K562 treated with DMSO at 1 percent for 4 hours (cell line): ENCODE measurements around the gene ANAPC5. TPM values are rescaled to one million over a fixed set of nuclear protein-coding genes. Genes with fewer than 3 reads are reported as not detected.

Experiments used
- total RNA-seq: library from RNA; unstranded; fragments of 300-600 nt; gene quantifications from 2 replicates; pipeline ENCODE4 v1.2.3, GENCODE V29; 2022; ENCODE audit not compliant: insufficient read depth

ANAPC5 gene
- total RNA-seq, result 110 and 132 TPM in 2 replicates

GRCh38 chr12:121351820-121352681 lies at the start of gene ANAPC5:
Gene ANAPC5 (minus strand): TSS chr12:121352411. CDS start chr12:121352340, 71 bp downstream.

DNA sequence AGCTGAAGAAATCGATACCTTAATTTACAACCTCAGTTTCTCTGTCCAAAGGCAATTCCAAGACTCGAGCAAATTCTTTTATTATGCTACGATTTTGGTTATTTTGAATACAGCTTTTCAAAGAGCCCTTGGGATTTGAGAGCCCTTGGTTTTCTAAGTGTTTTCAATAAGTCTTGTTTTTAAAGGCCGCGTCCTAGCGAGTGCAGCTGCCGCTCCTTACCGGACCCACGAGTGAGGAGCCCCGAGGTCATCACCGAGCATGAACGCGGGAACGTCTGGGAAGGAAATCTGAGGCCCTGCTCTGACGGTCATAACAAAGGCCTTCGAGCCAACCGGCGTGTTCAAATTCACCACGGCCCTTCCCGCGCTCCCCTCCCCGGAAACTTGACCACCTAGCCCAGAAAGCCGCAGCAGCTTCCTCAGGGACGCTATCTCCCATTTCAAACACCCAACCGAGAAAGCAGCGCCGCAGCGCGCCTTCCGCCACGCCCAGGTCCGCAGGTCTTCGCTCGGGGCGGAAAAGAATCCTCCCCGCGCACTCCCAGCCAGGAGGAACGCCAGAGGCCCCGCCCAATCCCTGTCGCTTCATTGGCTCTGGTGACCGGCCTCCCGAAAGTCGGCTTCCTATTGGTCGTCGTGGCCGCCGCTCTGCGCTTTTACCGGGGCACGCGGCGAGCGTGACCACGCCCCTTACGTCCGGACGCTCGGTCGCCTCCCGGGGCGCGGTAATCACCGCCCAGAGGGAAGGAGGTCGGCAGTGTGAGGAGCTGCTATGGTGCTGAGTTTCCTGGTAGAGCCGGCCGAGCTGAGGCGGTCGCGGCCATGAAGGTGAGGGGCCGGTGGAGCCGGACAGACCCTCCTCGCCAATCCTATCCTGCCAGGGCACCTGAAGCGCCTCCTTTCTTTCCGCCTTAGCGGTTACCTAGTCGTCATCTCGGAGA lies 47.5 kb upstream of the ANAPC5 start, which contains the start of gene RNF34:
Gene RNF34, plus strand, starts transcription at position 728 of the 941 bp plus-strand sequence. Its CDS starts 95 bp downstream, at position 823.

GRCh38 chr12:121296618-121297434 lies 55.4 kb downstream of the ANAPC5 start, which contains the start of gene CAMKK2:
Gene CAMKK2 (minus strand): TSS chr12:121296709. CDS start chr12:121274526, 22,183 bp downstream.

Other genes starting within 250 kb of the ANAPC5 start
- gene P2RX7, start 219.5 kb downstream of the ANAPC5 start, total RNA-seq, result 9.2 and 17.8 TPM in 2 replicates
- 58.7 and 64.3 TPM in 2 replicates for gene P2RX4, start 142.3 kb downstream of the ANAPC5 start, total RNA-seq
- 18.5 and 21.9 TPM in 2 replicates for gene CAMKK2, start 55.7 kb downstream of the ANAPC5 start, total RNA-seq
- 27.1 and 31.3 TPM in 2 replicates for gene RNF34, start 47.7 kb upstream of the ANAPC5 start, total RNA-seq
- 26.9 and 28.4 TPM in 2 replicates for gene KDM2B, start 228.6 kb upstream of the ANAPC5 start, total RNA-seq